ENCODE data around the gene DDX24. TPM values are rescaled to one million over a fixed set of nuclear protein-coding genes. Genes with fewer than 3 reads are reported as not detected.

DDX24 gene
- total RNA-seq, 1 donor from 2014 or later, result 49.6 TPM

GRCh38 chr14:94019329-94019728 lies 61.7 kb downstream of the DDX24 start:
- Histone ChIP-seq H3K27me3 (ENCODE audit: control insufficient read depth in 3 of 3, insufficient read depth in 3 of 3, low read length in 3 of 3) (peaks cover 0 to 5% (median 0%) of the 10 kb centered on the region in 3 donors), H3K9me3 (ENCODE audit: control insufficient read depth in 3 of 3, low read length in 3 of 3) (no peaks in the 10 kb centered on the region), H3K36me3 (ENCODE audit: control insufficient read depth in 3 of 3, insufficient read depth in 3 of 3, low read length in 3 of 3) (no peaks in the 10 kb centered on the region), H3K27ac (ENCODE audit: low read depth, low read length) (no peak overlapping the region), H3K4me3 (ENCODE audit: low read length in 3 of 3) (no peak overlapping the region), H3K4me1 (ENCODE audit: control insufficient read depth in 3 of 3, insufficient read depth in 3 of 3, low read length in 3 of 3) (peaks cover 0 to 5% (median 3%) of the 10 kb centered on the region in 3 donors), H3K9ac (ENCODE audit: low read depth in 1 of 3, low read length in 3 of 3) (no peak overlapping the region)

GRCh38 chr14:94018308-94018707 lies 62.7 kb downstream of the DDX24 start:
- Histone ChIP-seq H3K4me3 (ENCODE audit: low read length in 3 of 3) (no peak overlapping the region), H3K4me1 (ENCODE audit: control insufficient read depth in 3 of 3, insufficient read depth in 3 of 3, low read length in 3 of 3) (peaks cover 0 to 5% (median 3%) of the 10 kb centered on the region in 3 donors), H3K9ac (ENCODE audit: low read depth in 1 of 3, low read length in 3 of 3) (no peak overlapping the region), H3K9me3 (ENCODE audit: control insufficient read depth in 3 of 3, low read length in 3 of 3) (no peaks in the 10 kb centered on the region), H3K27me3 (ENCODE audit: control insufficient read depth in 3 of 3, insufficient read depth in 3 of 3, low read length in 3 of 3) (peaks cover 0 to 5% (median 0%) of the 10 kb centered on the region in 3 donors), H3K36me3 (ENCODE audit: control insufficient read depth in 3 of 3, insufficient read depth in 3 of 3, low read length in 3 of 3) (no peaks in the 10 kb centered on the region), H3K27ac (ENCODE audit: low read depth, low read length) (no peak overlapping the region)

- no peaks in the 10 kb centered on the region for H3K36me3 ChIP-seq (ENCODE audit: control insufficient read depth in 3 of 3, insufficient read depth in 3 of 3, low read length in 3 of 3)
- no peak overlapping the region for H3K27ac ChIP-seq (ENCODE audit: low read depth, low read length)
- no peak overlapping the region for H3K4me3 ChIP-seq (ENCODE audit: low read length in 3 of 3)
- peaks cover 0 to 5% (median 0%) of the 10 kb centered on the region in 3 donors for H3K27me3 ChIP-seq (ENCODE audit: control insufficient read depth in 3 of 3, insufficient read depth in 3 of 3, low read length in 3 of 3)
- peaks cover 0 to 5% (median 3%) of the 10 kb centered on the region in 3 donors for H3K4me1 ChIP-seq (ENCODE audit: control insufficient read depth in 3 of 3, insufficient read depth in 3 of 3, low read length in 3 of 3)
- H3K9me3 ChIP-seq (ENCODE audit: control insufficient read depth in 3 of 3, low read length in 3 of 3), result no peaks in the 10 kb centered on the region
- no peak overlapping the region for H3K9ac ChIP-seq (ENCODE audit: low read depth in 1 of 3, low read length in 3 of 3)
Measured at GRCh38 chr14:94016446-94016976, 64.5 kb downstream of the DDX24 start.

GRCh38 chr14:94015223-94015622 lies 65.8 kb downstream of the DDX24 start:
- no peaks in the 10 kb centered on the region for H3K9me3 ChIP-seq (ENCODE audit: control insufficient read depth in 3 of 3, low read length in 3 of 3)
- no peaks in the 10 kb centered on the region for H3K36me3 ChIP-seq (ENCODE audit: control insufficient read depth in 3 of 3, insufficient read depth in 3 of 3, low read length in 3 of 3)
- peaks cover 0 to 16% (median 0%) of the 10 kb centered on the region in 3 donors for H3K27me3 ChIP-seq (ENCODE audit: control insufficient read depth in 3 of 3, insufficient read depth in 3 of 3, low read length in 3 of 3)
- H3K4me3 ChIP-seq (ENCODE audit: low read length in 3 of 3), result no peak overlapping the region
- H3K4me1 ChIP-seq (ENCODE audit: control insufficient read depth in 3 of 3, insufficient read depth in 3 of 3, low read length in 3 of 3), result peaks cover 0 to 5% (median 3%) of the 10 kb centered on the region in 3 donors
- H3K27ac ChIP-seq (ENCODE audit: low read depth, low read length), result no peak overlapping the region
- no peak overlapping the region for H3K9ac ChIP-seq (ENCODE audit: low read depth in 1 of 3, low read length in 3 of 3)

GRCh38 chr14:94014382-94014781 lies 66.6 kb downstream of the DDX24 start:
- H3K27ac ChIP-seq (ENCODE audit: low read depth, low read length), result no peak overlapping the region
- H3K36me3 ChIP-seq (ENCODE audit: control insufficient read depth in 3 of 3, insufficient read depth in 3 of 3, low read length in 3 of 3), result no peaks in the 10 kb centered on the region
- no peak overlapping the region for H3K9ac ChIP-seq (ENCODE audit: low read depth in 1 of 3, low read length in 3 of 3)
- H3K4me3 ChIP-seq (ENCODE audit: low read length in 3 of 3), result no peak overlapping the region
- peaks cover 0 to 6% (median 5%) of the 10 kb centered on the region in 3 donors for H3K4me1 ChIP-seq (ENCODE audit: control insufficient read depth in 3 of 3, insufficient read depth in 3 of 3, low read length in 3 of 3)
- H3K9me3 ChIP-seq (ENCODE audit: control insufficient read depth in 3 of 3, low read length in 3 of 3), result no peaks in the 10 kb centered on the region
- H3K27me3 ChIP-seq (ENCODE audit: control insufficient read depth in 3 of 3, insufficient read depth in 3 of 3, low read length in 3 of 3), result peaks cover 0 to 16% (median 0%) of the 10 kb centered on the region in 3 donors

DNA sequence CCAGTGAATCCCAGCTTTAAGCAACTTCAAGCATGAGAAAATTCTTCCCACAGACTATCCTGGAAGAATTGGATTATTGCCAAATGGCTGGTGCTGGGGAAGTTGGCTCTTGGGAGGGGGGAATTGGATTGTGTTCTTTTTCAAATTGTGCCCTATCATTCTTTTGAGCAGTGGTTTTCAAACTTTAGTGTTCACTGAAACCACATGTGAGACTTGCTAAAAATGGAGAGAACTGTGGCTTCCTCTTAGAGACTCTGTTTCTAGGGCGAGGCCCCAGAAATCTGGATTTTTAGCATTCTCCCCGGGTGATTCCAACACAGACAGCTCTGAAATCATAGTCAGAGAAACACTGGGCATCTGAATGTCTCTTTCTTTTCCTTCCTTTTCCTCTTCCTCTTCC lies 69.2 kb downstream of the DDX24 start:
- Histone ChIP-seq H3K9me3 (ENCODE audit: control insufficient read depth in 3 of 3, low read length in 3 of 3) (no peaks in the 10 kb centered on the region), H3K36me3 (ENCODE audit: control insufficient read depth in 3 of 3, insufficient read depth in 3 of 3, low read length in 3 of 3) (no peaks in the 10 kb centered on the region), H3K9ac (ENCODE audit: low read depth in 1 of 3, low read length in 3 of 3) (no peak overlapping the region), H3K4me3 (ENCODE audit: low read length in 3 of 3) (no peak overlapping the region), H3K27ac (ENCODE audit: low read depth, low read length) (no peak overlapping the region), H3K4me1 (ENCODE audit: control insufficient read depth in 3 of 3, insufficient read depth in 3 of 3, low read length in 3 of 3) (peaks cover 0 to 2% (median 0%) of the 10 kb centered on the region in 3 donors), H3K27me3 (ENCODE audit: control insufficient read depth in 3 of 3, insufficient read depth in 3 of 3, low read length in 3 of 3) (peaks cover 0 to 17% (median 4%) of the 10 kb centered on the region in 3 donors)

GRCh38 chr14:94010625-94011024 lies 70.4 kb downstream of the DDX24 start:
- Histone ChIP-seq H3K27me3 (ENCODE audit: control insufficient read depth in 3 of 3, insufficient read depth in 3 of 3, low read length in 3 of 3) (peaks cover 0 to 14% (median 4%) of the 10 kb centered on the region in 3 donors), H3K9ac (ENCODE audit: low read depth in 1 of 3, low read length in 3 of 3) (no peak overlapping the region), H3K27ac (ENCODE audit: low read depth, low read length) (no peak overlapping the region), H3K4me1 (ENCODE audit: control insufficient read depth in 3 of 3, insufficient read depth in 3 of 3, low read length in 3 of 3) (peaks cover 0 to 2% (median 0%) of the 10 kb centered on the region in 3 donors), H3K36me3 (ENCODE audit: control insufficient read depth in 3 of 3, insufficient read depth in 3 of 3, low read length in 3 of 3) (no peaks in the 10 kb centered on the region), H3K9me3 (ENCODE audit: control insufficient read depth in 3 of 3, low read length in 3 of 3) (no peaks in the 10 kb centered on the region), H3K4me3 (ENCODE audit: low read length in 3 of 3) (no peak overlapping the region)

GRCh38 chr14:94009767-94010166 lies 71.2 kb downstream of the DDX24 start:
- no peaks in the 10 kb centered on the region for H3K36me3 ChIP-seq (ENCODE audit: control insufficient read depth in 3 of 3, insufficient read depth in 3 of 3, low read length in 3 of 3)
- H3K9ac ChIP-seq (ENCODE audit: low read depth in 1 of 3, low read length in 3 of 3), result no peak overlapping the region
- H3K9me3 ChIP-seq (ENCODE audit: control insufficient read depth in 3 of 3, low read length in 3 of 3), result no peaks in the 10 kb centered on the region
- no peak overlapping the region for H3K27ac ChIP-seq (ENCODE audit: low read depth, low read length)
- H3K27me3 ChIP-seq (ENCODE audit: control insufficient read depth in 3 of 3, insufficient read depth in 3 of 3, low read length in 3 of 3), result peaks cover 0 to 14% (median 4%) of the 10 kb centered on the region in 3 donors
- no peak overlapping the region for H3K4me3 ChIP-seq (ENCODE audit: low read length in 3 of 3)
- H3K4me1 ChIP-seq (ENCODE audit: control insufficient read depth in 3 of 3, insufficient read depth in 3 of 3, low read length in 3 of 3), result peaks cover 0 to 2% (median 0%) of the 10 kb centered on the region in 3 donors

DNA sequence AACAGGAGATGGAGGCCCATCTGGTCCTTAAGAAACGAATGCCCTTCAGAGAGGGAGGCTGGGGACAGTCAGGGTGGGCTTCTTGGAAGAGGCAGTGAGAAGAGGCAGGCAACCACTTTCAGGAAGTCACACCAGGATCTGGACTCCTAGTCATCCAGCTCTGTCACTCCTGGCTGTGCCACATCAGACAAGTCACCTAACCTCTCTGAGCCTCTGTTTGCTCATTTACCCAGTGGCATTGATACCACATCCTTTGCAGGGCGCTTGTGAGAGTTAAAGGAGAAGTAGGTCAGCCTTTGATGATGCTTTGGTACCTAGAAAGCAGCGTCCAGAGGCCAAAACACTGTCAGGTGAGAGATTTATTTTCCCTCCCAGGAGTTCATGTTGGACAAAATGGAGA lies 72.8 kb downstream of the DDX24 start:
- no peaks in the 10 kb centered on the region for H3K36me3 ChIP-seq (ENCODE audit: control insufficient read depth in 3 of 3, insufficient read depth in 3 of 3, low read length in 3 of 3)
- no peak overlapping the region for H3K4me3 ChIP-seq (ENCODE audit: low read length in 3 of 3)
- H3K27me3 ChIP-seq (ENCODE audit: control insufficient read depth in 3 of 3, insufficient read depth in 3 of 3, low read length in 3 of 3), result peaks cover 0 to 14% (median 4%) of the 10 kb centered on the region in 3 donors
- no peaks in the 10 kb centered on the region for H3K9me3 ChIP-seq (ENCODE audit: control insufficient read depth in 3 of 3, low read length in 3 of 3)
- no peak overlapping the region for H3K27ac ChIP-seq (ENCODE audit: low read depth, low read length)
- peaks cover 0 to 2% (median 0%) of the 10 kb centered on the region in 3 donors for H3K4me1 ChIP-seq (ENCODE audit: control insufficient read depth in 3 of 3, insufficient read depth in 3 of 3, low read length in 3 of 3)
- no peak overlapping the region for H3K9ac ChIP-seq (ENCODE audit: low read depth in 1 of 3, low read length in 3 of 3)

- no peak overlapping the region for H3K9ac ChIP-seq (ENCODE audit: low read depth in 1 of 3, low read length in 3 of 3)
- H3K27ac ChIP-seq (ENCODE audit: low read depth, low read length), result no peak overlapping the region
- H3K9me3 ChIP-seq (ENCODE audit: control insufficient read depth in 3 of 3, low read length in 3 of 3), result no peaks in the 10 kb centered on the region
- H3K36me3 ChIP-seq (ENCODE audit: control insufficient read depth in 3 of 3, insufficient read depth in 3 of 3, low read length in 3 of 3), result no peaks in the 10 kb centered on the region
- no peak overlapping the region for H3K4me3 ChIP-seq (ENCODE audit: low read length in 3 of 3)
- H3K4me1 ChIP-seq (ENCODE audit: control insufficient read depth in 3 of 3, insufficient read depth in 3 of 3, low read length in 3 of 3), result peaks cover 8 to 11% (median 8%) of the 10 kb centered on the region in 3 donors
- peaks cover 0 to 11% (median 10%) of the 10 kb centered on the region in 3 donors for H3K27me3 ChIP-seq (ENCODE audit: control insufficient read depth in 3 of 3, insufficient read depth in 3 of 3, low read length in 3 of 3)
Measured at GRCh38 chr14:94005324-94006073, 75.5 kb downstream of the DDX24 start.

Measured in skeletal muscle tissue (tissue), 4 donors.